Measurements from ENCODE around the gene STEAP2.

The STEAP2 gene

GRCh38 chr7:90266808-90267207 lies 55.3 kb downstream of the STEAP2 start:
- H3K27ac ChIP-seq = no peak overlapping the region

GRCh38 chr7:90267263-90267858 lies 55.8 kb downstream of the STEAP2 start:
- no peak for DNase-seq (ENCODE audit: low read depth, low spot score)
- H3K27ac ChIP-seq = no peak overlapping the region

More at GRCh38 chr7:90266808-90267207, 55.3 kb downstream of the STEAP2 start:
- DNase-seq (ENCODE audit: low read depth, low spot score) = no peak

GRCh38 chr7:90269163-90269562 lies 57.6 kb downstream of the STEAP2 start:
- H3K27ac ChIP-seq = no peak overlapping the region
- no peak for DNase-seq (ENCODE audit: low read depth, low spot score)

DNA sequence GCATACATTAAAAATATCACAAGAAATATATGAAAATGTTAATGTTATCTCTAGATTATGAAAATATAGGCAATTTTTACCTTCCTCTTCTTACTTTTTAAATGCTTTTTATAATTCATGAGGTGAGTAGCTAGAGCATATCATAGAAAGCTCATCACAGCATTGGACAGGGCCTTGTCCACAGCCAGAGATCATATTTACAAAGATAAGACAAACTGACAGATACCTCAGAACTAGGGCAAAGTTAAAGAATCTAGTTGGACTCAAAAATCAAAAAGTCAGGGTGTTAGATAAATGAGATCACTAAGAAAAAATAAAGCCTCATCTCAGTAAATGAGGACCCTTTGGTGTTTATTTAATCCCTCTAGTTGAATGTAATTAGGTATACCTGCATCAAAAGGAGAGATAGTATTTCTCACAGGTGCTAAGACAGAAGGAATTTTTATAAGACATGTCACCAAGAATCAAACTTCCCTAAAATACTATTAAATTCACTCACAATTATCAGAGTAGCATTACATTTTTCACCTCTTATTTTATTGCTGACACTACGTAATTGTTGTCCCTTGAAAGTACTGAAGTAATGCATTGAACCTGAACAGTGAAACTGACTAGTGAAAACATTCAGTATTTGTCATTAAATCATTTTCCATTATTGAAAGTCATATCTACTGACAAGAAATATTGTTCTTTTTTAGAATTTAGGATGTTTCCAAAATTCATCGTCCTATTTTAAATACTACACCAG lies 59.1 kb downstream of the STEAP2 start:
- no peak overlapping the region for H3K27ac ChIP-seq
- DNase-seq (ENCODE audit: low read depth, low spot score) = no peak

DNA sequence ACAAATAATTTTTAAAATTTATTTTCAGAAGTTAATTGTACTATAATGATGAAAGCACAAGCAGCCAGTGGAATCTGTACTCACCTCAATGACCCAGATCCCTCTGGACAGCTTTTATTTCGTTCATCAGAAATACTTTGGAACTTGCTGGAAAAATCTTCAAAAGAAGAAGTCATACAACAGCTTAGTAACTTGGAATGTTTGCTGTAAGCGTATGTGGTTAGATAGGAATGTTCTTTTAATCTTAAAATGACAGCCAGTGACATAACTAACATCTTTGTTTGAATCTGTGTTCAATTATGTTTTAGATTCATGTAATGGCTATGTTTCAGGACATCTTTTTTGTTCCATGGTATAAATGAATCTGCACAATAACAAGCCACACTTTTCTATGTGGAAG lies 60.2 kb downstream of the STEAP2 start:
- no peak for DNase-seq (ENCODE audit: low read depth, low spot score)
- no peak overlapping the region for H3K27ac ChIP-seq

DNA sequence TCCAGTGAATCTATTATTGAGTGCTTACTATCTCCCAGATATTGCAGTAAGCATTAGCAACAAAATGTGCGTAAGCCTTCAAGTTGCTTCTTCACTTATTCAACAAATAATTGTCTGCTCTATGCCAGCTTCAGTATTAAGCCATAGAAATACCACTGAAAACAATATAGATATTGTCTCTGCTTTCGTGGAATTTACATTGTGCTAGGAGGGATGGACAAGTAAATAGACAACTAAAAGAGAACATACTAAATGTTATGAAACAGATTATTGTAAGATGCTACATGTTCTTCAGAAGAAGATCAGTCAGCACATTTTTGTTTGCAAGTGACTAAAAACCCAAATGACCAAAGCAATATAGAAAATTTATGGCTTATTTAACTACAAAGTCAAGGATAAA lies 60.7 kb downstream of the STEAP2 start:
- H3K27ac ChIP-seq = no peak overlapping the region
- DNase-seq (ENCODE audit: low read depth, low spot score) = no peak

- no peak overlapping the region for H3K27ac ChIP-seq
- no peak for DNase-seq (ENCODE audit: low read depth, low spot score)
These were observed 62.6 kb downstream of the STEAP2 start for GRCh38 chr7:90274161-90274560.

- no peak for DNase-seq (ENCODE audit: low read depth, low spot score)
- no peak overlapping the region for H3K27ac ChIP-seq
These were observed 64.6 kb downstream of the STEAP2 start for GRCh38 chr7:90276033-90276728.

All from epithelial cell of prostate (primary cell).